Endodermal cell (in vitro differentiated cells): Measurements from ENCODE around the gene MZB1. TPM values are rescaled to one million over a fixed set of nuclear protein-coding genes. Genes with fewer than 3 reads are reported as not detected.

Source experiments
- DNase-seq: peaks from one replicate; pipeline ENCODE4 v3.0.0-alpha.2; 2017
- H3K27ac ChIP-seq: 2 replicates; pipeline ENCODE4 v1.5.1; 2013; ENCODE audit warnings: mild to moderate bottlenecking, low read depth, low read length, moderate library complexity
- H3K27me3 ChIP-seq: 2 replicates; pipeline ENCODE4 v1.6.1; 2013; ENCODE audit warnings: mild to moderate bottlenecking, low read length, moderate library complexity; ENCODE audit not compliant: insufficient read depth, control insufficient read depth, poor library complexity, severe bottlenecking
- H3K36me3 ChIP-seq: 2 replicates; pipeline ENCODE4 v1.7.0; 2013; ENCODE audit warnings: mild to moderate bottlenecking, low read length, moderate library complexity; ENCODE audit not compliant: control insufficient read depth, insufficient read depth
- H3K4me1 ChIP-seq: one replicate; pipeline ENCODE4 v1.7.0; 2013; ENCODE audit warnings: low read length; ENCODE audit not compliant: control insufficient read depth, insufficient read depth
- H3K4me3 ChIP-seq: 2 replicates; pipeline ENCODE4 v1.5.1; 2013; ENCODE audit warnings: mild to moderate bottlenecking, low read length, moderate library complexity
- H3K9ac ChIP-seq: 2 replicates; pipeline ENCODE4 v1.6.1; 2013; ENCODE audit warnings: mild to moderate bottlenecking, low read length, moderate library complexity; ENCODE audit not compliant: poor library complexity, severe bottlenecking; ENCODE audit errors: extremely low read depth
- H3K9me3 ChIP-seq: 2 replicates; pipeline ENCODE4 v1.6.1; 2013; ENCODE audit warnings: mild to moderate bottlenecking, low read length, moderate library complexity; ENCODE audit not compliant: control insufficient read depth
- H3K27ac Mint-ChIP-seq: 2 replicates; pipeline ENCODE4 v1.8.0; 2020; ENCODE audit warnings: mixed read lengths
- H3K27me3 Mint-ChIP-seq: 2 replicates; pipeline ENCODE4 v1.8.0; 2021; ENCODE audit warnings: mild to moderate bottlenecking, mixed read lengths; ENCODE audit not compliant: insufficient read depth
- H3K36me3 Mint-ChIP-seq: 2 replicates; pipeline ENCODE4 v1.8.0; 2020; ENCODE audit warnings: low read depth, mixed read lengths
- H3K4me1 Mint-ChIP-seq: 2 replicates; pipeline ENCODE4 v1.8.0; 2020; ENCODE audit warnings: mixed read lengths
- H3K4me3 Mint-ChIP-seq: 2 replicates; pipeline ENCODE4 v1.8.0; 2020; ENCODE audit warnings: mild to moderate bottlenecking, moderate library complexity, mixed read lengths
- H3K9me3 Mint-ChIP-seq: 2 replicates; pipeline ENCODE4 v1.8.0; 2020; ENCODE audit warnings: mild to moderate bottlenecking, mixed read lengths
- CTCF ChIP-seq: fragments of 200-600 bp; sonication (generic); conservative IDR thresholded peaks from 2 replicates; pipeline ENCODE4 v1.5.0; 2021; ENCODE audit warnings: antibody characterized with exemption, mild to moderate bottlenecking
- WGBS, 2 experiments: methylation state at CpG; one replicate each; pipeline versions ENCODE4 v1.1.5 to v1.1.7; 2013; ENCODE audit warnings: missing lambda C conversion rate in 2 of 2, mixed read lengths in 1 of 2; ENCODE audit not compliant: insufficient coverage in 1 of 2, insufficient read length in 1 of 2; 5-methylcytosine and 5-hydroxymethylcytosine counted together
- long read RNA-seq, 4 experiments: library from polyadenylated mRNA in 2 of 4; library from RNA in 1 of 4; library from capped mRNA in 1 of 4; stranded (forward) in 3 of 4; unstranded in 1 of 4; transcript quantifications; one replicate each; pipeline ENCODE4 v2.0.0, GENCODE V29; 2020 to 2021; ENCODE audit warnings: inconsistent platforms in 1 of 4
- polyA plus RNA-seq, 2 experiments: library from polyadenylated mRNA; stranded (reverse); fragments of 50-300 nt; gene quantifications; one replicate each; pipeline ENCODE4 v1.2.3, GENCODE V29; 2013
- total RNA-seq, 2 donors: library from RNA; stranded (reverse); fragmentation: NEBNext Ultra II Directional in 1 of 2; extraction: Animal tissue kit (Norgen Biotek cat#: 25700) in 1 of 2; gene quantifications; 2 replicates in 1 of 2; 3 replicates in 1 of 2; pipeline ENCODE4 v1.2.1, GENCODE V29; 2021

Gene MZB1
- total RNA-seq = under 1 TPM; 0.57 to 0.60 TPM
- polyA plus RNA-seq (2013, experiment 1 of 2) = not detected
- 0.50 TPM for polyA plus RNA-seq (2013, experiment 2 of 2)
- long read RNA-seq, experiment 1 = 0 reads
- long read RNA-seq, experiment 2 = 0 reads
- long read RNA-seq, experiment 3 = 0 reads
- long read RNA-seq, experiment 4 = 0 reads

- no peak within 1 kb of the TSS for H3K9ac ChIP-seq
- TF ChIP-seq CTCF = no peak
- no peak within 1 kb of the TSS for H3K4me3 ChIP-seq
- WGBS, 2 experiments = 88 to 90% methylated on average over 3 to 10 of the region's 11 CpGs
- H3K9me3 Mint-ChIP-seq = no peaks in the 10 kb centered on the region
- no peak within 1 kb of the TSS for H3K4me3 Mint-ChIP-seq
- H3K4me1 ChIP-seq = no peaks in the 10 kb centered on the region
- no peaks in the 10 kb centered on the region for H3K9me3 ChIP-seq
- H3K27me3 Mint-ChIP-seq = peaks cover 21% of the 10 kb centered on the region
- no peak within 1 kb of the TSS for H3K27ac Mint-ChIP-seq
- peak; percentile 47 for DNase-seq
- H3K27me3 ChIP-seq = peaks cover 23% of the 10 kb centered on the region
- H3K36me3 ChIP-seq = no peaks in the 10 kb centered on the region
- no peaks in the 10 kb centered on the region for H3K36me3 Mint-ChIP-seq
- H3K27ac ChIP-seq = no peak within 1 kb of the TSS
- H3K4me1 Mint-ChIP-seq = peaks cover 16% of the 10 kb centered on the region
Measured at GRCh38 chr5:139389701-139390638, at the start of gene MZB1. MZB1 (minus strand) TSS chr5:139389913; CDS start chr5:139389856, 57 bp downstream.

- H3K4me1 ChIP-seq = no peaks in the 10 kb centered on the region
- no peak for TF ChIP-seq CTCF
- WGBS, 2 experiments = 5 to 9% methylated on average over 30 to 49 of the region's 49 CpGs
- Mint-ChIP-seq H3K9me3 (no peaks in the 10 kb centered on the region), H3K4me1 (peaks cover 19% of the 10 kb centered on the region), H3K36me3 (peaks cover 13% of the 10 kb centered on the region), H3K27me3 (peaks cover 6% of the 10 kb centered on the region), H3K27ac (peak within 1 kb of the TSS; percentile 97), H3K4me3 (peak within 1 kb of the TSS; percentile 88)
- peak within 1 kb of the TSS; percentile 92 for H3K4me3 ChIP-seq
- DNase-seq = peak; percentile 98
- H3K36me3 ChIP-seq = peaks cover 8% of the 10 kb centered on the region
- H3K27me3 ChIP-seq = no peaks in the 10 kb centered on the region
- H3K9me3 ChIP-seq = no peaks in the 10 kb centered on the region
- peak within 1 kb of the TSS; percentile 84 for H3K27ac ChIP-seq
- peak within 1 kb of the TSS; percentile 84 for H3K9ac ChIP-seq
Measured at GRCh38 chr5:139439013-139439903, 49.5 kb upstream of the MZB1 start, which contains the start of gene DNAJC18. DNAJC18 (minus strand) TSS chr5:139439525; CDS start chr5:139439445, 80 bp downstream.

GRCh38 chr5:139438707-139439012 lies 48.9 kb upstream of the MZB1 start:
- H3K27ac Mint-ChIP-seq = peak overlapping the region; percentile 97
- DNase-seq = peak; percentile 52

More at GRCh38 chr5:139438707-139439012, 48.9 kb upstream of the MZB1 start:
- no peak overlapping the region for H3K27ac ChIP-seq
- no peak for TF ChIP-seq CTCF
- Mint-ChIP-seq H3K4me1 (peaks cover 18% of the 10 kb centered on the region), H3K27me3 (peaks cover 6% of the 10 kb centered on the region), H3K4me3 (peak overlapping the region; percentile 88), H3K36me3 (peaks cover 13% of the 10 kb centered on the region), H3K9me3 (no peaks in the 10 kb centered on the region)
- no peaks in the 10 kb centered on the region for H3K27me3 ChIP-seq
- peaks cover 8% of the 10 kb centered on the region for H3K36me3 ChIP-seq
- H3K9ac ChIP-seq = no peak overlapping the region
- no peaks in the 10 kb centered on the region for H3K4me1 ChIP-seq
- no peaks in the 10 kb centered on the region for H3K9me3 ChIP-seq
- WGBS, 2 experiments = 45 to 57% methylated on average over 8 of the region's 8 CpGs
- H3K4me3 ChIP-seq = peak overlapping the region; percentile 92
